Activated T-cell treated with anti-CD3 and anti-CD28 coated beads, Interleukin-2, amount 50 U/mL, for 4 hours (primary cell): ENCODE data around the gene TTLL9. TPM values are rescaled to one million over a fixed set of nuclear protein-coding genes. Genes with fewer than 3 reads are reported as not detected.

Experiments used
- ATAC-seq, 2 donors: fragments of 200-7000 bp; cut with Tn5 transposase; one replicate each; pipeline ENCODE4 v1.10.0; 2021
- DNase-seq: peaks from one replicate; pipeline ENCODE4 v3.0.0-alpha.2; 2020
- H3K27me3 Mint-ChIP-seq: one replicate; pipeline ENCODE4 v1.8.0; 2021; ENCODE audit warnings: low read depth, mixed read lengths
- H3K36me3 Mint-ChIP-seq: one replicate; pipeline ENCODE4 v1.8.0; 2022; ENCODE audit warnings: mixed read lengths; ENCODE audit not compliant: insufficient read depth
- H3K4me1 Mint-ChIP-seq: one replicate; pipeline ENCODE4 v1.8.0; 2021; ENCODE audit warnings: low read depth, mixed read lengths
- H3K4me3 Mint-ChIP-seq: one replicate; pipeline ENCODE4 v1.8.0; 2021; ENCODE audit warnings: mild to moderate bottlenecking, moderate library complexity, mixed read lengths
- H3K9me3 Mint-ChIP-seq: one replicate; pipeline ENCODE4 v1.8.0; 2021; ENCODE audit warnings: mixed read lengths
- total RNA-seq, 3 donors: library from RNA; stranded (reverse); gene quantifications; one replicate each; pipeline ENCODE4 v1.2.1, GENCODE V29; 2021

TTLL9 gene
- total RNA-seq, 3 donors from 2014 or later = not detected

GRCh38 chr20:31875671-31876070, 5.2 kb downstream of the TTLL9 start:
- DNase-seq = no peak
- Mint-ChIP-seq H3K4me1 (peaks cover 11% of the 10 kb centered on the region), H3K4me3 (no peak overlapping the region), H3K9me3 (no peaks in the 10 kb centered on the region), H3K27me3 (peaks cover 28% of the 10 kb centered on the region), H3K36me3 (no peaks in the 10 kb centered on the region)
- ATAC-seq = no peak

GRCh38 chr20:31877684-31878083, 7.2 kb downstream of the TTLL9 start:
- no peak for DNase-seq
- Mint-ChIP-seq H3K36me3 (no peaks in the 10 kb centered on the region), H3K4me1 (peaks cover 9% of the 10 kb centered on the region), H3K9me3 (no peaks in the 10 kb centered on the region), H3K4me3 (no peak overlapping the region), H3K27me3 (peaks cover 13% of the 10 kb centered on the region)
- ATAC-seq = no peak

GRCh38 chr20:31879143-31879987, 8.9 kb downstream of the TTLL9 start:
- H3K9me3 Mint-ChIP-seq = no peaks in the 10 kb centered on the region
- peaks cover 9% of the 10 kb centered on the region for H3K4me1 Mint-ChIP-seq
- ATAC-seq (peak; percentile 97 to 98), DNase-seq (peak; percentile 65)
- H3K4me3 Mint-ChIP-seq = peak overlapping the region; percentile 90
- H3K27me3 Mint-ChIP-seq = peaks cover 16% of the 10 kb centered on the region
- no peaks in the 10 kb centered on the region for H3K36me3 Mint-ChIP-seq

DNA sequence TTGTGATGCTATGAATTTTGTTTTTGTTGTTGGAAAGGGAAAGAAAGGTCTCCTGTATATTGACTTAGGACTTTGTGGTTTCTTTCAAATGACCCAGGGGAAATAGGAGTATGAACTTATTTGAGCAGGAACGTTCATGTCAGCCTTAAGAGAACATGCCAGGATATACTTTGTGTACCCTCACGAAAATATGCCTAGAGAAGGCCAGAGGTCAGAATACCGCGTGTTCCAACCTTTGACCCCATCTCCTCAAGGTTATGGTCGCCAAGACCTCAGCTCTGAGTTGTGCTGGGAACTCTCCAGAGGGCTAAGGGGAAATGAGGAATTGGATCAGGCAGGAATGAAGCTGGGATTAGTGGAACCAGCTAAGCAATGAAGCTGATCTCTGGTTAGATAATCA, 11.5 kb downstream of the TTLL9 start:
- H3K36me3 Mint-ChIP-seq = no peaks in the 10 kb centered on the region
- peaks cover 9% of the 10 kb centered on the region for H3K4me1 Mint-ChIP-seq
- H3K4me3 Mint-ChIP-seq = no peak overlapping the region
- peaks cover 25% of the 10 kb centered on the region for H3K27me3 Mint-ChIP-seq
- ATAC-seq = no peak
- no peaks in the 10 kb centered on the region for H3K9me3 Mint-ChIP-seq
- DNase-seq = no peak

DNA sequence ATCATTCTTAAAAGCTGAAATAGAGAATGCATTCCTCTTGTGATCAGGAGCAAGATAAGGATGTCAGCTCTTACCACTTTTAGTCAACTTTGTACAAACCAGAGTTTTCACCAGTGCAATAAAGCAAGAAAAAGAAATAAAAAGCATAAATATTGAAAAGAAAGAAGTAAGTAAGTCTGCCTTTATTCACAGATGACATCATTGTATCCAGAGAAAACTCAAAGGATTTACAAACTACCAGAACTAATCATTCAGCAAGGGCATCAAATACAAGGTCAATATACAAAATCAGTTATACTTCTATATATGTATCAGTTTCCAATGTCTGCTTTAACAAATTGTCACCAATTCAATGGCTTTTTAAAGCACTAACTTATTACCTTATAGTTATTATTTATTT, 13.4 kb downstream of the TTLL9 start:
- Mint-ChIP-seq H3K27me3 (peaks cover 24% of the 10 kb centered on the region), H3K4me3 (no peak overlapping the region), H3K36me3 (no peaks in the 10 kb centered on the region), H3K4me1 (peaks cover 9% of the 10 kb centered on the region), H3K9me3 (no peaks in the 10 kb centered on the region)
- ATAC-seq = no peak
- no peak for DNase-seq

DNA sequence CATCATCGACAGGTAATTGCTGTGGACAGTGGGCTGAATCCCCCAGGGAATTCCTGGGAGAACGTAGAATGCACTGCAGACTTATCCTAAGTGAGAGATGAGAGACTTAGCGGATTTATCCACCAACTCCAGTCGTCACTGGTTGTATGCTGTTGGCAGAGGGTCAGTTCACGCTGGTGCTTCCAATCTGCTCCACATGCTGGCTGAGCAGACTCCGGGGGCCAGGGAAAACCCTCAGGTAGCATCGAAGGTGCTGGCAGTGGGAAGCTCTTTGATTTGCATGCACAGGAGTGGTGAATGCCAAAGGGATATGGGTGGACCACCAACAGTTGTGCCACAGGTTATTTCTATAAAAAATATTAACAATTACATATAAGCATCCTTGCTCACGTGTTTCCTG, 20.2 kb downstream of the TTLL9 start:
- H3K36me3 Mint-ChIP-seq = no peaks in the 10 kb centered on the region
- peaks cover 6% of the 10 kb centered on the region for H3K27me3 Mint-ChIP-seq
- H3K4me3 Mint-ChIP-seq = no peak overlapping the region
- ATAC-seq (no peak), DNase-seq (no peak)
- no peaks in the 10 kb centered on the region for H3K4me1 Mint-ChIP-seq
- no peaks in the 10 kb centered on the region for H3K9me3 Mint-ChIP-seq

DNA sequence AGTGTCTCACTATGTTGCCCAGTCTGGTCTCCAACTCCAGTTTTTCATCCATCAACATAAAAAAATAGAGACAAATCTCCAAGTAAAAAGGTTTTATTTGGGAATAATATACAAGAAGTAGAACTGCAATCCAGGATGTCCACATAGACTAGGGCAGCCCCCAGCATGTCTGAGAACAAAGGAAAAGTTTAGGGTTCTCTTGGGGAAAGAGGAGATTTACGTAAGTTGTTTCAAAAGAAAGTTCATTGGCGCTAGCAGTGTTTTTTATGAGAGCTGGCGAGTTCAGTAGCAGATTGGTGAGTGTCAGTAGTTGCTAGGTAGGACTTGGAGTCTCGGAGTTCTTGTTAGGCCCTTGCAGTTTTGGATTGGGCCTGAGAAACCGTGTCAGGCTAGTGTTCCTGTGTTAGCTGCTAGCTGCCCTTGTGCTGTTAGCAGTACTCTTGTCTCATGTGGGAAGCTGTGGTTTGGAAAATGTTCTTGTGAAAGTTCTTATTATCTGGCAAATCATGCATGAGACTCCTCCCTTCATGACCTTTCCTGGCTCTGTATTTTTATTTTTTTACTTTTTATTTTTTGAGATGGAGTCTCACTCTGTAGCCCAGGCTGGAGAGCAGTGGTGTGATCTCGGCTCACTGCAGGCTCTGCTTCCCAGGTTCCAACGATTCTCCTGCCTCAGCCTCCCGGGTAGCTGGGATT, 24.7 kb downstream of the TTLL9 start:
- no peaks in the 10 kb centered on the region for H3K4me1 Mint-ChIP-seq
- H3K27me3 Mint-ChIP-seq = peaks cover 15% of the 10 kb centered on the region
- ATAC-seq (peak in 1 of 2 donors; percentile 52), DNase-seq (no peak)
- H3K9me3 Mint-ChIP-seq = no peaks in the 10 kb centered on the region
- H3K36me3 Mint-ChIP-seq = no peaks in the 10 kb centered on the region
- H3K4me3 Mint-ChIP-seq = no peak overlapping the region

- peaks cover 15% of the 10 kb centered on the region for H3K27me3 Mint-ChIP-seq
- ATAC-seq (no peak), DNase-seq (no peak)
- no peaks in the 10 kb centered on the region for H3K4me1 Mint-ChIP-seq
- H3K36me3 Mint-ChIP-seq = no peaks in the 10 kb centered on the region
- H3K9me3 Mint-ChIP-seq = no peaks in the 10 kb centered on the region
- H3K4me3 Mint-ChIP-seq = no peak overlapping the region
These were observed 25.6 kb downstream of the TTLL9 start for GRCh38 chr20:31896049-31896448.

- ATAC-seq (no peak), DNase-seq (no peak)
- H3K4me1 Mint-ChIP-seq = no peaks in the 10 kb centered on the region
- no peaks in the 10 kb centered on the region for H3K9me3 Mint-ChIP-seq
- peaks cover 15% of the 10 kb centered on the region for H3K27me3 Mint-ChIP-seq
- no peaks in the 10 kb centered on the region for H3K36me3 Mint-ChIP-seq
- H3K4me3 Mint-ChIP-seq = no peak overlapping the region
These were observed 27.1 kb downstream of the TTLL9 start for GRCh38 chr20:31897541-31897940.

- no peak for DNase-seq
- peaks cover 11% of the 10 kb centered on the region for H3K27me3 Mint-ChIP-seq
- ATAC-seq = no peak
- H3K4me1 Mint-ChIP-seq = no peaks in the 10 kb centered on the region
- no peaks in the 10 kb centered on the region for H3K36me3 Mint-ChIP-seq
- H3K9me3 Mint-ChIP-seq = no peaks in the 10 kb centered on the region
- no peak overlapping the region for H3K4me3 Mint-ChIP-seq
These were observed 31.2 kb downstream of the TTLL9 start for GRCh38 chr20:31901615-31902014.

DNA sequence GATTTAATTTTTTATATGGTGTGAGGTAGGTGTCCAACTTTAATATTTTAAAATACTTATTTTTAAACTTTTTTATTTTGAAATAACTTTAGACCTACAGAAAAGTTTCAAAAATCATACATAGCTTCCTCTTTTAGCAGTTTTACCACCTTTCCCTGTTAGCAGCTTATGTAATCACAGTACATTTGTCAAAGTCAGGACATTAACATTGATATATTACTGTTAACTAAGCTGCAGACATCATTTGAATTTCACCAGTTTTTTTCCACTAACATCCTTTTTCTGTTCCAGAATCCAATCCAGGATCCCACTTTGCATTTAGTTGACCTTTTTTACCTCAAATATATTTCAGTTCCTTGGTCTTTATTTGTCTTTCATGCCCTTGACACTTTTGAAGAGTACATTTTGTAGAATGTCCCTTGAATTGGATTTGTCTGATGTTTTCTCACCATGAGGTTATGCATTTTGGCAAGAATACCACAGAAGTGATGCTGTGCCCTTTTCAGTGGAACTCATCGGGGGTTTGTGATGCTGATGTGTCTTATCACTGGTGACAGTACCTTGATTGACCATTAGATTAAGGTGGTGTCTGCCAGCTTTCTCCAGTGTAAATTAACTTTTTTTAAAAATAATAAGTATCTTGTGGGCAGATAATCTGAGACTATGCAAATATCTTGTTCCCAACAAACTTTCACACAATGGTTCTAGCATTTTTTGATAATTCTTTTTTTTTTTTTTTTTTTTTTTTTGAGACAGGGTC, 33.4 kb downstream of the TTLL9 start:
- Mint-ChIP-seq H3K36me3 (no peaks in the 10 kb centered on the region), H3K4me1 (no peaks in the 10 kb centered on the region), H3K27me3 (peaks cover 4% of the 10 kb centered on the region), H3K4me3 (no peak overlapping the region), H3K9me3 (no peaks in the 10 kb centered on the region)
- no peak for DNase-seq
- ATAC-seq = no peak

DNA sequence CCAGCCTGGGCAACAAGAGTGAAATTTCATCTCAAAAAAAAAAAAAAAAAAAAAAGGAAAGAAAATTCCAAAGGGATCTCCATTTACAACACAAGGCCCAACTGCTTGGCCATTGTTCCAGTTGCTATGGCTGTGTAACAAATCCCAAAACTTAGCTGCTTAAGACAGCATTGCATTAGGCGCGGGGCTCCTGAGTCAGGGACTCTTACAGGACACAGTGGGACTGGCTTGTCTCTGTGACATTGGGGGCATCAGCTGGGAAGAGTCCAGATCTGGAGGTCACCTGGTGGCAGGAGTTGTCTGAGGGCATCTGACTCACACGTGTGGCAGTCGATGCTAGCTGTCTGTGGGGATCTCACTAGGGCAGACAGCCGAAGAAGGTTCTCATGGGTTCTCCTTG, 35.6 kb downstream of the TTLL9 start:
- Mint-ChIP-seq H3K4me1 (no peaks in the 10 kb centered on the region), H3K27me3 (no peaks in the 10 kb centered on the region), H3K4me3 (no peak overlapping the region), H3K36me3 (no peaks in the 10 kb centered on the region), H3K9me3 (no peaks in the 10 kb centered on the region)
- ATAC-seq = no peak
- no peak for DNase-seq

DNA sequence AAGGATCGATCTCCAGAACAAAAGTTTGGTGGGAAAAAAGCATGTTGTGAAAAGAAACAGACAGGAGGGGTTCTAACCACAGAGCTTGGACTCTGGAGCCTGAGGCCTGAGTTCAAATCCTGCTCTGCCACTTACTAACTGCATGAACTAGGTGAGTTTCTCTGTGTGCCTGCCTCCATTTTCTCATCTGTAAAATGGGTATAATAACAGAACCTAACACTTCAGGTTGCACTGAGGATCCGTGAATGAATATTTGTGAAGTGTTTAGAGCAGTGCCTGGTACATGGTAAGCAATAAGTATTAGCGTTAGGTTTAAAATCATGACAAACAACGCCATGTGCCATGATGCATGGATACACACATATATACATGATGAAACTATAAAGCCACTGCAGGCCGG, 36.6 kb downstream of the TTLL9 start:
- Mint-ChIP-seq H3K9me3 (no peaks in the 10 kb centered on the region), H3K4me1 (no peaks in the 10 kb centered on the region), H3K27me3 (no peaks in the 10 kb centered on the region), H3K36me3 (no peaks in the 10 kb centered on the region), H3K4me3 (no peak overlapping the region)
- ATAC-seq (no peak), DNase-seq (no peak)

GRCh38 chr20:31908016-31908415, 37.6 kb downstream of the TTLL9 start:
- no peaks in the 10 kb centered on the region for H3K4me1 Mint-ChIP-seq
- no peak overlapping the region for H3K4me3 Mint-ChIP-seq
- ATAC-seq = no peak
- H3K27me3 Mint-ChIP-seq = no peaks in the 10 kb centered on the region
- no peaks in the 10 kb centered on the region for H3K9me3 Mint-ChIP-seq
- no peaks in the 10 kb centered on the region for H3K36me3 Mint-ChIP-seq
- no peak for DNase-seq
